ENCODE results near the gene ELAPOR2.

ELAPOR2 gene

DNA sequence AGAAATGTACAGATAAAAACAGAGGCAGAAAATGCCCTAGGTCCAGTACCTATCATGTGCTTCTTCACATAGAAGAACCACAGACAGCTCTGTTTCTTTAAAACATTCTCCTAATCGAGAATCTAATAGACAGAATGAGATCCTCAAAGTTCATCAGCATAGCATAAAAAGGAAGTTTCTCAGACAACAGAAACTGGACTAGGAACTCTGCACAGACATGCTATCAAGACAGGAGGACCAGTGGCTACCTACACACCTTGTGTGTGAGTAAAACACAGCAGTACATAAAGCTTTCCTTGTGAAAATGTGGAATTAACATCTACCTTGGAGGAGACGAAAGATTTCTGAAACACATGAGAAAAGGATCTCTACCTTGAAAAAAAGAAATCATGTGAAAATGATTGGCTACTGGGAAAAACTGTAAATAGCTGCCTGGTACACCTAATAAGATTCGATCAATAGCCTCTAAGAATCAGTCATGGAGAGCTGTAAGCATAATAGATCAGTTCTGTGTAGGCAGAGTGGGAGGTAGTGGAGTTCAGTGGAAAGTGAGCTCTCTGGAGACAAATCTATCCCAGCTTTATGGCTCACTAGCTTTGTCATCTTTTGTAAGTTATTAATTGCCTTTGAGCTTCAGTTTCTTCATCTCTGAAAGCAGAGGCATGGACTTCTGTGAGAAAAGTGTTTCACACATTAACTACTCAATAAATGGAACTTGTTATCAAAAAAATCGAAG, 26.7 kb downstream of the ELAPOR2 start:
- Mint-ChIP-seq H3K27ac (no peak overlapping the region), H3K27me3 (peaks cover 0 to 21% of the 10 kb centered on the region in 2 donors)
- ATAC-seq (replicated peaks), result no peak

DNA sequence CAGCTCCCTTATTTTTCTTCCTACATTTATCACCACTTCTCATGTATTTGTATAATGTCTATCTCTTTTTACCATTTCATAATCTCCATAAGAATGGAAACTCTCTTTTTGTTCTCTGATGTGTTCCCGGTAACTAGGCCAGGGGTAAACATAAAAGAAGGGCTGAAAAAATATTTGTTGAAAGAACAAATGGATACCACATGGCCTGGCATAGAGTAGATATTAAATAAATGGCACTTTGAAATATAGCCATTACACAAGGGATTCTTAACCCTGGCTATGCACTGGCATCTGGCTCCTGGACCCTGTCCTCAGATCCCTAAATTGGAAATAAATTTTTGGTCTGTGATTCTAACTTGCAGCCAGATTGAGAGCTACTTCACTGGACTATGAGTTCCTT, 30.4 kb downstream of the ELAPOR2 start:
- peaks cover 6 to 8% of the 10 kb centered on the region in 2 donors for H3K4me1 Mint-ChIP-seq
- H3K9me3 Mint-ChIP-seq, result peaks cover 0 to 4% of the 10 kb centered on the region in 2 donors
- no peak for DNase-seq
- no peak overlapping the region for H3K27ac Mint-ChIP-seq
- no peak for ATAC-seq (replicated peaks)
- peaks cover 4% of the 10 kb centered on the region in 2 donors for H3K36me3 Mint-ChIP-seq
- H3K4me3 Mint-ChIP-seq, result no peak overlapping the region
- H3K27me3 Mint-ChIP-seq, result no peaks in the 10 kb centered on the region

More for the DNA sequence above, 26.7 kb downstream of the ELAPOR2 start:
- H3K4me3 Mint-ChIP-seq, result no peak overlapping the region
- DNase-seq, result no peak
- H3K36me3 Mint-ChIP-seq, result peaks cover 4% of the 10 kb centered on the region in 2 donors
- peaks cover 0 to 4% of the 10 kb centered on the region in 2 donors for H3K9me3 Mint-ChIP-seq
- H3K4me1 Mint-ChIP-seq, result peaks cover 4 to 6% of the 10 kb centered on the region in 2 donors

DNA sequence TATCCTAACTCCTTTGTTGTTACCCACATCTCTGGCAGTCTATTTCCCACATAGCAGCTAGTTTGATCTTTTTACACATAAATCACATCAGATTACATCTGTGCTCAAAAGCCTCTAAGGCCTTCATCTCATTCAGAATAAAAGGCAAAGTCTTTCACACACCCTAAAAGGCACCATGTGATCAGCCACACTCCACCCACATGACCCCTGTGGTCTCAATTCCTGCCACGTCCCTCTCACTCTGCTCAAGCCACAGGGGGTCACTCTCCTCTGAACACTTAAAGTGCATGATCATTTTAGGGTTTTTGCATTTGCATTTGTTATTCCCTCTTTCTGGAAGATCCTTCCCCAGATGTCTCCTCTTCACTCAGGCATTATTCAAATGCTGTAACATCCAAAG, 30.8 kb downstream of the ELAPOR2 start:
- H3K27me3 Mint-ChIP-seq, result no peaks in the 10 kb centered on the region
- H3K4me3 Mint-ChIP-seq, result no peak overlapping the region
- DNase-seq (no peak), ATAC-seq (replicated peaks) (no peak)
- peaks cover 0 to 4% of the 10 kb centered on the region in 2 donors for H3K9me3 Mint-ChIP-seq
- no peak overlapping the region for H3K27ac Mint-ChIP-seq
- peaks cover 4% of the 10 kb centered on the region in 2 donors for H3K36me3 Mint-ChIP-seq
- H3K4me1 Mint-ChIP-seq, result peaks cover 6 to 8% of the 10 kb centered on the region in 2 donors

DNA sequence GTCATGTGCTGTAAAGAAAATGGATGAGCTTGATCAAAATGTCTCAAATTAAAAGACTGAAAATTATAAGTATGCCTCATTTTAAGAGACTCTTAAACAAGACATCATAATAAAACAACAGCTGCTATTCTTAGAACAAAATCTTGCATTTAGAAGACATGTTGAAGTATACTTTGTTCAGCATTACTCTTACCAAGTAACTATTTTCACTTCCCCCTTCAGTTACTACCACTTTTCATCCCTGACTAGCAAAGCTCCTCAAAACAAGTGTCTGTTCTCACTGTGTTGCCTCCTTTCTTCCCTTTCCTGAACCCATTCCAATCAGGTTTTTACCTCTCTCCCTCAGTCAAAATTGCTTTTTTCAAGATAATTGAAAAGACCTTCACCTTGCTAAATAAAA, 31.6 kb downstream of the ELAPOR2 start:
- no peak overlapping the region for H3K4me3 Mint-ChIP-seq
- ATAC-seq (replicated peaks), result peak; percentile 71 to 73
- H3K27ac Mint-ChIP-seq, result no peak overlapping the region
- DNase-seq, result no peak
- peaks cover 5 to 8% of the 10 kb centered on the region in 2 donors for H3K4me1 Mint-ChIP-seq
- peaks cover 0 to 4% of the 10 kb centered on the region in 2 donors for H3K9me3 Mint-ChIP-seq
- H3K36me3 Mint-ChIP-seq, result peaks cover 4% of the 10 kb centered on the region in 2 donors
- H3K27me3 Mint-ChIP-seq, result no peaks in the 10 kb centered on the region

DNA sequence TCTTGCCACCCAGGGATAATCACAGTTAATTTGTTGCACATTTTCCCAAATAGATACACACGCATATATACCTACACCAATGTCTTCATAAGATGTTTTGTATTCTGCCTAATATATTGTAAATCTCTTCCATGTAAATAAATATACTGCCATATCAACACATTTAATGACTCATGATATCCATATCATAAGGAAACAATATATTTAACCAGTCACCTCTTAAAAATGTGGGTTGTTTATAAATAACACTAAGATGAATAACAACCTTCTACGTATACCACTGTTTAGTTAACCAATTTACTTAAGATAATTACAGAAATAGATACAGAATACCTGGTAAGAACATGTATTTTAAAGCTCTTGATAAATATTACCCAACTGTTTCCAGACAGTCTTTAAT, 38.2 kb downstream of the ELAPOR2 start:
- Mint-ChIP-seq H3K4me1 (no peaks in the 10 kb centered on the region), H3K27ac (peak overlapping the region; percentile 31), H3K9me3 (no peaks in the 10 kb centered on the region), H3K4me3 (no peak overlapping the region), H3K36me3 (no peaks in the 10 kb centered on the region), H3K27me3 (no peaks in the 10 kb centered on the region)
- ATAC-seq (replicated peaks) (no peak), DNase-seq (no peak)

DNA sequence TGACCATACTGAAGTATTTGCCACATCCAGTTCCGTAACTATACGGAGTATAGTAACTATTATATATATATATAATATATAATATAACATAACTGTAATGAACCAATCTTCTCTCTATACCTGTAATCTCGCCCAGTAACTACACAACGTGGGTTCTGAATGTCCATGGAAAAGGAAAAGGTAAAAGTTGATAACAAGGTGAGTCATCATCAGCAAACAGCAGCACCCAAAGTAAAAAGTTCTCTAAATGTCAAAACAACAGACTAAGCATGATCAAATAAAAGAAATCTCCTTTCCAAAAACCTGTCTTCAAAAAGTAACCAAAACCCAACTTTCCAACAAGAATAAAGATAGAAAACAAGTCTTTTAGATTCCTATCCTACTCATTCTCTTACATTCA, 42.8 kb downstream of the ELAPOR2 start:
- Mint-ChIP-seq H3K27ac (no peak overlapping the region), H3K9me3 (no peaks in the 10 kb centered on the region), H3K27me3 (no peaks in the 10 kb centered on the region), H3K4me1 (no peaks in the 10 kb centered on the region), H3K4me3 (no peak overlapping the region), H3K36me3 (no peaks in the 10 kb centered on the region)
- ATAC-seq (replicated peaks) (no peak), DNase-seq (no peak)

DNA sequence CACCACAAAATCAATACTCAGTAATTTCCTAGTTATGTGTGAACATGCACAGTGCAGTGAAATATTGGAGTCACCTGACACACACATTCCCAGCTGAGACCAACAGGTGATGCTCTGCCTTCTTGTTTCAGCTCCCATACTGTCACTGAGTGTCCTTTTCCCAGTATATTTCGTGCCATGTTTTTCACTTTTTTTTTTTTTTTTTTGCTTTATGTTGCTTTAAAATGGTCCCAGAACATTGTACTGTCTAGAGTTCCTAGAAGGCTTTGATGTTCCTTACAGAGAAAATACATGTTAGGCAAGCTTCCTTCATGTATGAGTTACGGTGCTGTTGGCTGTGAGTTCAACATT, 45.6 kb downstream of the ELAPOR2 start:
- Mint-ChIP-seq H3K4me3 (no peak overlapping the region), H3K36me3 (no peaks in the 10 kb centered on the region), H3K9me3 (no peaks in the 10 kb centered on the region), H3K4me1 (peaks cover 0 to 1% of the 10 kb centered on the region in 2 donors), H3K27me3 (no peaks in the 10 kb centered on the region), H3K27ac (no peak overlapping the region)
- DNase-seq (no peak), ATAC-seq (replicated peaks) (no peak)

DNA sequence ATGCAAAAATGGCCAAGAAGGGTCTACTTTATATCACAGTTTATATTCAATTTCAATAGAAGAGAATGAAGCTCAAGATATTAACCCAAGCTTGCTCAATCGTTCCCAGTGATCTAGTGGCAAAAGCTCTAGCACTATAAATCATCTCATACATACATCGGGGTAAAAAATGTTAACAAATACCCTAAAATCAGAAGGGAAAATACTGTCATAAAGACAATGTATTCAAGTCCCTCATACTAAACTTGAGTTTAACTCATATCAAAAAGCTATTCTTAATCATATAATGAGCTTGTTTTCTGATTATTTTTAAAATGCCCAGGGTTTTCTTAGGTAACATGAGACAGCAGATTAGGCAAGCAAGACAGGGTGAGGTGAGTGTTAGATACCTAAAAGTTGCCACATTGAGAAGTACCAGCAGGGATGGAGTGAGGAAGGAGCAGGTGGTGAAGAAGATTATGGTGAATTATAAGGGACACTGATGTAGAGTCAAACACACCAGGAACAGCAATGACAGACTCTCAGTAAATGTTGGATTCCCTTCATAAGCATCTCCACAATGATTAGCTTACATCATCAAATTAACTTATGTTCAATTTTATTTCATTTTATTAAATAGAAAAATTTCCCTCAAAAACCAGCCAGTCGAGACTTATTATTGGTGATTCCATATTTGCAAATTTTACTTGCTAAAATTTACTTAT, 46.2 kb downstream of the ELAPOR2 start:
- no peaks in the 10 kb centered on the region for H3K36me3 Mint-ChIP-seq
- H3K27ac Mint-ChIP-seq, result no peak overlapping the region
- peaks cover 0 to 1% of the 10 kb centered on the region in 2 donors for H3K4me1 Mint-ChIP-seq
- no peaks in the 10 kb centered on the region for H3K27me3 Mint-ChIP-seq
- DNase-seq, result no peak
- no peak for ATAC-seq (replicated peaks)
- H3K4me3 Mint-ChIP-seq, result no peak overlapping the region
- no peaks in the 10 kb centered on the region for H3K9me3 Mint-ChIP-seq

All from stimulated activated naive B cell treated with anti-CD40 and anti-IgM and Interleukin-4, amounts not matched to agents 10 μg/mL and 1 μg/mL and 100 μg/mL, for 72 hours (primary cell).